ENCODE data around the gene CDKN2B-AS1.

Gene CDKN2B-AS1

GRCh38 chr9:22160221-22160620 lies 165.6 kb downstream of the CDKN2B-AS1 start:
- no peak overlapping the region for H3K4me3 ChIP-seq (ENCODE audit: insufficient read depth, low read depth, low read length, poor library complexity, severe bottlenecking)
- DNase-seq = no peak
- H3K27me3 ChIP-seq (replicated peaks; ENCODE audit: control insufficient read depth, insufficient read depth, low read length, poor library complexity, severe bottlenecking) = no peaks in the 10 kb centered on the region
- H3K36me3 ChIP-seq (ENCODE audit: control insufficient read depth, insufficient read depth, low read length) = no peaks in the 10 kb centered on the region
- H3K4me1 ChIP-seq (ENCODE audit: control insufficient read depth, insufficient read depth, low read length, poor library complexity, severe bottlenecking) = no peaks in the 10 kb centered on the region
- no peak overlapping the region for H3K27ac ChIP-seq (ENCODE audit: insufficient read depth, low read length, poor library complexity, severe bottlenecking)
- H3K9me3 ChIP-seq (ENCODE audit: control insufficient read depth, low read length) = no peaks in the 10 kb centered on the region

DNA sequence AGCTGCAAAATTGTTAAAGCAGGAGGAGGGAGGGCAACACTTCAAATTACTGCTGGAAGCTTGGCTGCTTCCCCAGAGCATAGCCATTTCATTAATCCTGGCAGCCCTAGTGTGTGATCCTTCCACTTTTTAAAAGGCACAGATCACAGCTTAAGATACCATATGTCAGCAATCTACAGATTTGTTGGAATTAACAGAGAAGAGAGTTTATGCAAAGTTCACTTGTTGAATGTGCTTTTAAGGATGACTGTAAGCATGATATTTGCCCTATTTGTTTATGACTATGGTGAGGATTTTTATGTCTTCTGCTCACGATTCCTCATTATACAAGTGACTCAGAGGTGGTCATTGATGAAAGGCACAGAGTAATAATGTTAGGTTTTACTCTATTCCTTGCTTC lies 170.6 kb downstream of the CDKN2B-AS1 start:
- H3K4me3 ChIP-seq (ENCODE audit: insufficient read depth, low read depth, low read length, poor library complexity, severe bottlenecking) = no peak overlapping the region
- no peaks in the 10 kb centered on the region for H3K36me3 ChIP-seq (ENCODE audit: control insufficient read depth, insufficient read depth, low read length)
- no peaks in the 10 kb centered on the region for H3K27me3 ChIP-seq (replicated peaks; ENCODE audit: control insufficient read depth, insufficient read depth, low read length, poor library complexity, severe bottlenecking)
- no peaks in the 10 kb centered on the region for H3K4me1 ChIP-seq (ENCODE audit: control insufficient read depth, insufficient read depth, low read length, poor library complexity, severe bottlenecking)
- DNase-seq = no peak
- no peak overlapping the region for H3K27ac ChIP-seq (ENCODE audit: insufficient read depth, low read length, poor library complexity, severe bottlenecking)
- H3K9me3 ChIP-seq (ENCODE audit: control insufficient read depth, low read length) = no peaks in the 10 kb centered on the region

GRCh38 chr9:22169243-22169642 lies 174.7 kb downstream of the CDKN2B-AS1 start:
- no peaks in the 10 kb centered on the region for H3K36me3 ChIP-seq (ENCODE audit: control insufficient read depth, insufficient read depth, low read length)
- no peaks in the 10 kb centered on the region for H3K9me3 ChIP-seq (ENCODE audit: control insufficient read depth, low read length)
- H3K27ac ChIP-seq (ENCODE audit: insufficient read depth, low read length, poor library complexity, severe bottlenecking) = no peak overlapping the region
- H3K4me1 ChIP-seq (ENCODE audit: control insufficient read depth, insufficient read depth, low read length, poor library complexity, severe bottlenecking) = no peaks in the 10 kb centered on the region
- DNase-seq = no peak
- H3K4me3 ChIP-seq (ENCODE audit: insufficient read depth, low read depth, low read length, poor library complexity, severe bottlenecking) = no peak overlapping the region
- no peaks in the 10 kb centered on the region for H3K27me3 ChIP-seq (replicated peaks; ENCODE audit: control insufficient read depth, insufficient read depth, low read length, poor library complexity, severe bottlenecking)

- no peak overlapping the region for H3K27ac ChIP-seq (ENCODE audit: insufficient read depth, low read length, poor library complexity, severe bottlenecking)
- H3K4me3 ChIP-seq (ENCODE audit: insufficient read depth, low read depth, low read length, poor library complexity, severe bottlenecking) = no peak overlapping the region
- no peaks in the 10 kb centered on the region for H3K4me1 ChIP-seq (ENCODE audit: control insufficient read depth, insufficient read depth, low read length, poor library complexity, severe bottlenecking)
- H3K36me3 ChIP-seq (ENCODE audit: control insufficient read depth, insufficient read depth, low read length) = no peaks in the 10 kb centered on the region
- no peaks in the 10 kb centered on the region for H3K9me3 ChIP-seq (ENCODE audit: control insufficient read depth, low read length)
- DNase-seq = no peak
- no peaks in the 10 kb centered on the region for H3K27me3 ChIP-seq (replicated peaks; ENCODE audit: control insufficient read depth, insufficient read depth, low read length, poor library complexity, severe bottlenecking)
Observed at GRCh38 chr9:22169727-22170503, 175.3 kb downstream of the CDKN2B-AS1 start.
